Muscle layer of colon (tissue), 2 donors: Measurements from ENCODE around the gene ASB18.

Experiments
- H3K27ac ChIP-seq: one replicate; pipeline ENCODE4 v1.7.0; 2013; ENCODE audit warnings: low read depth, mild to moderate bottlenecking, low read length, moderate library complexity
- H3K27me3 ChIP-seq, 2 donors: one replicate each; pipeline ENCODE4 v1.7.0; 2013; ENCODE audit warnings: low read length in 2 of 2, mild to moderate bottlenecking in 2 of 2; ENCODE audit not compliant: insufficient read depth in 2 of 2, control insufficient read depth in 1 of 2
- H3K36me3 ChIP-seq: one replicate; pipeline ENCODE4 v1.7.0; 2013; ENCODE audit warnings: mild to moderate bottlenecking, low read length; ENCODE audit not compliant: insufficient read depth
- H3K4me1 ChIP-seq: one replicate; pipeline ENCODE4 v1.7.0; 2013; ENCODE audit warnings: mild to moderate bottlenecking, low read length; ENCODE audit not compliant: insufficient read depth
- H3K4me3 ChIP-seq, 2 donors: one replicate each; pipeline ENCODE4 v1.7.0; 2013; ENCODE audit warnings: low read length in 2 of 2, low read depth in 1 of 2, mild to moderate bottlenecking in 1 of 2, moderate library complexity in 1 of 2
- H3K9ac ChIP-seq: one replicate; pipeline ENCODE4 v1.7.0; 2013; ENCODE audit warnings: low read length
- H3K9me3 ChIP-seq: one replicate; pipeline ENCODE4 v1.7.0; 2013; ENCODE audit warnings: mild to moderate bottlenecking, low read length
- donor health status: abdominal sarcoma.
- donor health status: Adenocarcinoma of cecum.

The ASB18 gene

DNA sequence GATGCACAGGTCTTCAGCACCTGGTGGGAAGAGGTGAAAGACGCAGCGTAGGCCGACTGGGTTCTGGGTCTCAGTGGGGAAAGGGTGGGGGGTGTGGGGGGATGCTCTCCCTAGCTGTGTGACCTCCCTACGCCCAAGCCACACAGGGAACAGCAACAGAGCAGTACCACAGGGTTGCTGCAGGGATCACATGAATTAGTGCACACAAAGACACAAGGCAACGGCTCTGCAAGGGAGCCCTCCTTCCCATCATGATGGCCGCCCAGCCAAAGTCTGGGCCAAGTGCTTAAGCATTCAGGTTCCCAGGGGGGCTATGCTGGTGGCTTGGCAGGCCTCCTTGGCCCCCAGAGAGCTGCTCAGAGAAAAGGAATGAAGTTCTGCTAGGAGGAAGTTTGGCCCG is 67.8 kb downstream of the ASB18 start:
- Histone ChIP-seq H3K9me3 (no peaks in the 10 kb centered on the region), H3K27ac (no peak overlapping the region), H3K27me3 (no peaks in the 10 kb centered on the region), H3K4me1 (no peaks in the 10 kb centered on the region), H3K9ac (no peak overlapping the region), H3K36me3 (no peaks in the 10 kb centered on the region), H3K4me3 (no peak overlapping the region)

- no peak overlapping the region for H3K27ac ChIP-seq
- H3K9ac ChIP-seq, result no peak overlapping the region
- H3K36me3 ChIP-seq, result no peaks in the 10 kb centered on the region
- no peak overlapping the region for H3K4me3 ChIP-seq
- no peaks in the 10 kb centered on the region for H3K9me3 ChIP-seq
- no peaks in the 10 kb centered on the region for H3K4me1 ChIP-seq
- H3K27me3 ChIP-seq, result no peaks in the 10 kb centered on the region
Observed at GRCh38 chr2:236195726-236196125, 68.5 kb downstream of the ASB18 start.

DNA sequence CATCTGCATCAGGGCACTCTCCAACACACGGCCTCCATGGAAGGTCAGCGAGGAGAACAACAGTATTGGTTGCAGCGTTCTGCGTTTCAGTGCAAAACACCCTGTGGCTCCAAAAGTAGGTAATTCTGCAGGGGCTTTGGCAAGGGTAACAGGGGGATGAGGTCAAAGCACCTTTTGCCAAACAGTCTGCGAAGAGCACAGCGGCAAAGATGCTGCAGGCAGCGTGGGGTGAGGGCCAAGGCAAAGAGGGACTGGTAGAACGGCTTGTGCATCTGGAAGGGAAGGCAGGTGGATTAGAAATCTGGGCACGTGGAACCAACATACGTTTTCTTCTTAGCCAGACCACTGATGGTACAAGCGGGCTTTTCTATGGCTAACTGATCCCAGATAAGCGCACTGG is 69.4 kb downstream of the ASB18 start:
- Histone ChIP-seq H3K4me1 (no peaks in the 10 kb centered on the region), H3K9ac (no peak overlapping the region), H3K27ac (no peak overlapping the region), H3K36me3 (no peaks in the 10 kb centered on the region), H3K27me3 (no peaks in the 10 kb centered on the region), H3K4me3 (no peak overlapping the region), H3K9me3 (no peaks in the 10 kb centered on the region)

DNA sequence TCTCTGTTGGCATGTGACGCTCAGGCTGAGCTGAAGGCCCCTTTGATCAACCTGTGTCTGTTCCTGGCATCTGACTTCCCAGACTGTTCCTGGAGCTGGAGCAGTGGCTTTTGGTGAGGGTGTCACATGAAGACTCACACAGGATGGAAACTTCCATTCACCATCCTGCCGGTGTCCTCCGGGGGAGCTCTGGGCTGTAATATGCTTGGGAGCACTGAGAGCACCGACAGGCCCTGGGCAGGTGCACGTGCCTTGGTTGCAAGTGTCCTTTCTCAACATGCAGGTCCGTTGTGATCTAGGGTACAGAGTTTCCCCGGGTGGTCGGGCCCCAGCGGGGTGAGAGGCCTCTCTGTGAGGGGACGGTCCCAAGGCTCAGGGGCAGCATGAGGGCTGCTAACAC is 71.2 kb downstream of the ASB18 start:
- H3K27ac ChIP-seq, result no peak overlapping the region
- no peaks in the 10 kb centered on the region for H3K9me3 ChIP-seq
- H3K9ac ChIP-seq, result no peak overlapping the region
- no peaks in the 10 kb centered on the region for H3K4me1 ChIP-seq
- no peaks in the 10 kb centered on the region for H3K36me3 ChIP-seq
- H3K27me3 ChIP-seq, result no peaks in the 10 kb centered on the region
- no peak overlapping the region for H3K4me3 ChIP-seq

GRCh38 chr2:236190674-236191073 is 73.5 kb downstream of the ASB18 start:
- Histone ChIP-seq H3K36me3 (no peaks in the 10 kb centered on the region), H3K27ac (no peak overlapping the region), H3K4me1 (no peaks in the 10 kb centered on the region), H3K4me3 (no peak overlapping the region), H3K27me3 (no peaks in the 10 kb centered on the region), H3K9me3 (no peaks in the 10 kb centered on the region), H3K9ac (no peak overlapping the region)

GRCh38 chr2:236184701-236185100 is 79.5 kb downstream of the ASB18 start:
- Histone ChIP-seq H3K9me3 (peaks cover 3% of the 10 kb centered on the region), H3K4me1 (no peaks in the 10 kb centered on the region), H3K27ac (no peak overlapping the region), H3K36me3 (no peaks in the 10 kb centered on the region), H3K27me3 (peaks cover 9 to 16% of the 10 kb centered on the region in 2 donors), H3K4me3 (no peak overlapping the region), H3K9ac (no peak overlapping the region)

DNA sequence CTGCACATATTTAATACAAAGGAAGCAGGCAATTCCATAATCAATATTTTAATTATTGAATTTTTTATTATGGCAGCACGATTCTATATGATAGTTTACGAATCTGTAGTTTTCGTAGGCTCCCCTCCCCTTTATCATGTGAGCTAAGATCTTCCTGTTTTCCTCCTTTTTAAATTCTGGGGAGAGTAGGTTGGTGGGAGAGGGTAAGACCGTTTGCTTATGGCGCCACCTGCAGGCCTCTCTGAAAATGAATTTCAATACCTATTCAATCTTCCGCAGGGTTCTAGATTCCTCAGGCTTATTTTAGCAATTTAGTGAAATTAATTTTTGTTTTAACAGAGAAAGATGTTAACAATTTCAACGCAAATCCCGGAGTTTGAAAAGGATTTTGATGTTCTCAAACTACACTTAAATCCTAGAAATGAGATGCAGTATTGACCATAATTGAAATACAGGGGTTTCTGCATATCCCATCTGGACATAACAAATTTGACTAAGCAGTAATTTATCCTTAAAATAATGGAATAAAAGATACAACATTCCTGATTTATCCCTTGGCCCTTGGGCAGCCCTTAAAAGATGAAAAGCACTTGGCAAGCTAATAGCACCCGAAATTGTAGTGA is 83.3 kb downstream of the ASB18 start:
- H3K9me3 ChIP-seq, result peaks cover 3% of the 10 kb centered on the region
- H3K36me3 ChIP-seq, result no peaks in the 10 kb centered on the region
- no peak overlapping the region for H3K4me3 ChIP-seq
- H3K9ac ChIP-seq, result no peak overlapping the region
- peaks cover 12% of the 10 kb centered on the region for H3K4me1 ChIP-seq
- H3K27me3 ChIP-seq, result peaks cover 46 to 48% of the 10 kb centered on the region in 2 donors
- no peak overlapping the region for H3K27ac ChIP-seq

GRCh38 chr2:236180076-236180816 is 84.0 kb downstream of the ASB18 start:
- Histone ChIP-seq H3K27me3 (peaks cover 53 to 54% of the 10 kb centered on the region in 2 donors), H3K9me3 (peaks cover 3% of the 10 kb centered on the region), H3K9ac (no peak overlapping the region), H3K4me3 (no peak overlapping the region), H3K4me1 (peaks cover 12% of the 10 kb centered on the region), H3K27ac (no peak overlapping the region), H3K36me3 (no peaks in the 10 kb centered on the region)

GRCh38 chr2:236179236-236180075 is 84.8 kb downstream of the ASB18 start:
- no peak overlapping the region for H3K9ac ChIP-seq
- peaks cover 61 to 62% of the 10 kb centered on the region in 2 donors for H3K27me3 ChIP-seq
- peaks cover 12% of the 10 kb centered on the region for H3K4me1 ChIP-seq
- no peak overlapping the region for H3K27ac ChIP-seq
- H3K36me3 ChIP-seq, result no peaks in the 10 kb centered on the region
- H3K9me3 ChIP-seq, result no peaks in the 10 kb centered on the region
- H3K4me3 ChIP-seq, result no peak overlapping the region

GRCh38 chr2:236178890-236179235 is 85.3 kb downstream of the ASB18 start:
- Histone ChIP-seq H3K27ac (no peak overlapping the region), H3K27me3 (peaks cover 67 to 68% of the 10 kb centered on the region in 2 donors), H3K4me1 (peaks cover 12% of the 10 kb centered on the region), H3K4me3 (no peak overlapping the region), H3K36me3 (no peaks in the 10 kb centered on the region), H3K9me3 (no peaks in the 10 kb centered on the region), H3K9ac (no peak overlapping the region)

- H3K4me1 ChIP-seq, result peaks cover 12% of the 10 kb centered on the region
- H3K27ac ChIP-seq, result no peak overlapping the region
- H3K4me3 ChIP-seq, result peak overlapping the region; percentile 5 to 32
- no peaks in the 10 kb centered on the region for H3K36me3 ChIP-seq
- H3K27me3 ChIP-seq, result peaks cover 73 to 74% of the 10 kb centered on the region in 2 donors
- no peak overlapping the region for H3K9ac ChIP-seq
- H3K9me3 ChIP-seq, result no peaks in the 10 kb centered on the region
Observed at GRCh38 chr2:236177967-236178889, 86.0 kb downstream of the ASB18 start.
